Right cardiac atrium (tissue), 5 donors: ENCODE results near the gene WIF1. TPM values are rescaled to one million over a fixed set of nuclear protein-coding genes. Genes with fewer than 3 reads are reported as not detected.

ENCODE experiments used
- ATAC-seq, 2 donors: fragments of 200-7000 bp; cut with Tn5 transposase; one replicate each; pipeline versions ENCODE4 v1.8.0 to v1.9.1; 2020; ENCODE audit warnings: moderate library complexity in 2 of 2, mild to moderate bottlenecking in 1 of 2
- DNase-seq, 3 donors: peaks; one replicate each; pipeline ENCODE4 v3.0.0-alpha.2; 2020
- H3K27ac ChIP-seq: one replicate; pipeline ENCODE4 v1.5.1; 2013; ENCODE audit warnings: mild to moderate bottlenecking, low read length, control low read depth, moderate library complexity
- H3K27me3 ChIP-seq: one replicate; pipeline ENCODE4 v1.6.1; 2013; ENCODE audit not compliant: control insufficient read depth, insufficient read depth
- H3K4me1 ChIP-seq: one replicate; pipeline ENCODE4 v1.6.1; 2013; ENCODE audit warnings: low read length; ENCODE audit not compliant: control insufficient read depth, insufficient read depth
- H3K4me3 ChIP-seq: one replicate; pipeline ENCODE4 v1.5.1; 2013; ENCODE audit warnings: low read length, control low read depth
- H3K9me3 ChIP-seq: one replicate; pipeline ENCODE4 v1.6.1; 2013; ENCODE audit warnings: low read length; ENCODE audit not compliant: control insufficient read depth
- WGBS: extraction: QIAGEN DNeasy Blood & Tissue Kit; methylation state at CpG from one replicate; pipeline ENCODE4 v1.1.7; 2013; 5-methylcytosine and 5-hydroxymethylcytosine counted together
- intact Hi-C, 4 donors: fragments of 100-400 bp; cut with DNase I; formaldehyde crosslinking; loops; one replicate each; pipeline versions ENCODE4 v1.11.0 to v1.14.0; 2022 to 2023
- long read RNA-seq, 4 donors: library from polyadenylated mRNA; unstranded; transcript quantifications; one replicate each; pipeline ENCODE4 v2.0.0, GENCODE V29; 2020 to 2021
- polyA plus RNA-seq: library from polyadenylated mRNA; stranded (reverse); fragments of 200-250 nt; gene quantifications from one replicate; pipeline ENCODE4 v1.2.3, GENCODE V29; 2013
- total RNA-seq, 4 donors: library from RNA; stranded (reverse); fragmentation: NEBNext Ultra II Directional; extraction: Animal tissue kit (Norgen Biotek cat#: 25700); gene quantifications; one replicate each; pipeline ENCODE4 v1.2.1, GENCODE V29; 2021
- donor health status: healthy with polysubstance abuse.
- donor health status: DM: no; HTN: yes; CAD: no.
- donor health status: DM: no; HTN: no; CAD: no.
- donor health status: DM: no; HTN: yes; CAD: no; lungs with severe emphysema.
- donor health status: DM: yes; HTN: yes; CAD: no.

WIF1 gene
- total RNA-seq (under 1 TPM in 2 of 4 donors, not detected in 2; 0.29 to 0.67 TPM), polyA plus RNA-seq (0.38 TPM)
- long read RNA-seq, donor 1 = 0 reads
- long read RNA-seq, donor 2 = 0 reads
- long read RNA-seq, donor 3, partial matches to known transcripts = 0 of 2 reads
- long read RNA-seq, donor 3, other reads (novel, unspliced or antisense) = 0 of 2 reads
- long read RNA-seq, donor 4 = 0 reads

- Histone ChIP-seq H3K4me1 (no peaks in the 10 kb centered on the region), H3K4me3 (peak within 1 kb of the TSS; percentile 20), H3K27ac (no peak within 1 kb of the TSS), H3K27me3 (peaks cover 5% of the 10 kb centered on the region), H3K9me3 (no peaks in the 10 kb centered on the region)
- intact Hi-C loops = loop anchor here in 3 of 4 donors (5.0 to 10.0 kb wide), 3 partner anchors 229 to 327 kb away; no protein-coding TSS in a partner anchor
- peak; percentile 37 to 65 (median 61) for DNase-seq
- 3% methylated on average over 73 of the region's 73 CpGs for WGBS
- ATAC-seq = peak; percentile 54 to 67
Measured at GRCh38 chr12:65121049-65121955, at the start of gene WIF1. TSS of gene WIF1 (minus strand) at chr12:65121305. CDS start at chr12:65121191, 114 bp downstream.

- intact Hi-C loops = no loop called here
- Histone ChIP-seq H3K27ac (peak overlapping the region; percentile 93), H3K4me3 (peak overlapping the region; percentile 98), H3K27me3 (no peaks in the 10 kb centered on the region), H3K4me1 (peaks cover 2% of the 10 kb centered on the region), H3K9me3 (no peaks in the 10 kb centered on the region)
- DNase-seq (peak; percentile 70 to 85 (median 83)), ATAC-seq (peak; percentile 75 to 87)
- WGBS = under 1% methylated on average over 47 of the region's 47 CpGs
Measured at GRCh38 chr12:65170209-65170881, 49.2 kb upstream of the WIF1 start.

GRCh38 chr12:65169320-65170208 is 48.5 kb upstream of the WIF1 start, which contains the start of gene LEMD3:
TSS of gene LEMD3 (plus strand) at chr12:65169583. CDS start at chr12:65169597, 14 bp downstream.
- H3K4me3 ChIP-seq = peak within 1 kb of the TSS; percentile 98
- peak within 1 kb of the TSS; percentile 93 for H3K27ac ChIP-seq
- ATAC-seq = peak; percentile 97 to 98
- no peaks in the 10 kb centered on the region for H3K4me1 ChIP-seq
- H3K27me3 ChIP-seq = no peaks in the 10 kb centered on the region
- WGBS = under 1% methylated on average over 91 of the region's 91 CpGs
- no peaks in the 10 kb centered on the region for H3K9me3 ChIP-seq
- peak; percentile 93 to 98 (median 95) for DNase-seq
- intact Hi-C loops = no loop called here

- intact Hi-C loops = no loop called here
- H3K4me1 ChIP-seq = no peaks in the 10 kb centered on the region
- WGBS = 10% methylated on average over 11 of the region's 11 CpGs
- H3K4me3 ChIP-seq = peak overlapping the region; percentile 98
- peak overlapping the region; percentile 93 for H3K27ac ChIP-seq
- H3K27me3 ChIP-seq = no peaks in the 10 kb centered on the region
- ATAC-seq (no peak), DNase-seq (no peak)
- no peaks in the 10 kb centered on the region for H3K9me3 ChIP-seq
Measured at GRCh38 chr12:65168681-65169319, 47.7 kb upstream of the WIF1 start.

- DNase-seq (no peak), ATAC-seq (no peak)
- Histone ChIP-seq H3K4me3 (no peak overlapping the region), H3K4me1 (no peaks in the 10 kb centered on the region), H3K27me3 (no peaks in the 10 kb centered on the region), H3K9me3 (no peaks in the 10 kb centered on the region), H3K27ac (no peak overlapping the region)
- intact Hi-C loops = no loop called here
Measured at GRCh38 chr12:65164774-65165173, 43.7 kb upstream of the WIF1 start.

- DNase-seq (no peak), ATAC-seq (no peak)
- no peak overlapping the region for H3K4me3 ChIP-seq
- WGBS = 93% methylated on average over 2 of the region's 2 CpGs
- H3K4me1 ChIP-seq = no peaks in the 10 kb centered on the region
- no peaks in the 10 kb centered on the region for H3K9me3 ChIP-seq
- H3K27ac ChIP-seq = no peak overlapping the region
- intact Hi-C loops = no loop called here
- no peaks in the 10 kb centered on the region for H3K27me3 ChIP-seq
Measured at GRCh38 chr12:65164244-65164643, 43.1 kb upstream of the WIF1 start.

GRCh38 chr12:65162609-65163008 is 41.5 kb upstream of the WIF1 start:
- 96% methylated on average over 1 of the region's 1 CpG for WGBS
- no peak for ATAC-seq
- H3K9me3 ChIP-seq = no peaks in the 10 kb centered on the region

GRCh38 chr12:65157091-65157490 is 36.0 kb upstream of the WIF1 start:
- no peaks in the 10 kb centered on the region for H3K4me1 ChIP-seq
- no peak for DNase-seq
- intact Hi-C loops = no loop called here
- H3K27me3 ChIP-seq = no peaks in the 10 kb centered on the region
- no peaks in the 10 kb centered on the region for H3K9me3 ChIP-seq
- WGBS = 85% methylated on average over 4 of the region's 4 CpGs
- H3K4me3 ChIP-seq = no peak overlapping the region
- ATAC-seq = no peak
- no peak overlapping the region for H3K27ac ChIP-seq

More at GRCh38 chr12:65162609-65163008, 41.5 kb upstream of the WIF1 start:
- Histone ChIP-seq H3K27me3 (no peaks in the 10 kb centered on the region), H3K4me3 (no peak overlapping the region), H3K4me1 (no peaks in the 10 kb centered on the region), H3K27ac (no peak overlapping the region)
- intact Hi-C loops = no loop called here
- DNase-seq = no peak

- 58% methylated on average over 2 of the region's 2 CpGs for WGBS
- intact Hi-C loops = no loop called here
- ATAC-seq (no peak), DNase-seq (peak in 1 of 3 donors; percentile 33)
- no peaks in the 10 kb centered on the region for H3K4me1 ChIP-seq
- no peak overlapping the region for H3K4me3 ChIP-seq
- no peaks in the 10 kb centered on the region for H3K27me3 ChIP-seq
- H3K9me3 ChIP-seq = no peaks in the 10 kb centered on the region
- no peak overlapping the region for H3K27ac ChIP-seq
Measured at GRCh38 chr12:65156366-65156841, 35.3 kb upstream of the WIF1 start.

GRCh38 chr12:65155784-65156183 is 34.7 kb upstream of the WIF1 start:
- WGBS = 59% methylated on average over 3 of the region's 3 CpGs
- H3K4me3 ChIP-seq = no peak overlapping the region
- H3K9me3 ChIP-seq = no peaks in the 10 kb centered on the region
- intact Hi-C loops = no loop called here
- no peak overlapping the region for H3K27ac ChIP-seq
- H3K27me3 ChIP-seq = no peaks in the 10 kb centered on the region
- ATAC-seq (no peak), DNase-seq (no peak)
- no peaks in the 10 kb centered on the region for H3K4me1 ChIP-seq
